Thoracic aorta (tissue), 2 donors: ENCODE data around the gene ZNF786. TPM values are rescaled to one million over a fixed set of nuclear protein-coding genes. Genes with fewer than 3 reads are reported as not detected.
"Not testable (repeated sequence)": the region's sequence is repeated elsewhere in the genome, so short reads cannot be mapped to it uniquely, and the experiment has no call there.

Experiments
- ATAC-seq: fragments of 150-250 bp; one replicate; pipeline ENCODE4 v1.8.0; 2017; ENCODE audit warnings: low read depth; ENCODE audit not compliant: insufficient number of reproducible peaks, low FRiP score
- DNase-seq: peaks from one replicate; pipeline ENCODE4 v3.0.0-alpha.2; 2020; ENCODE audit warnings: low spot score
- H3K27ac ChIP-seq, 2 donors: fragments of 200-600 bp; sonication (generic); 1 replicate in 1 of 2; 2 replicates in 1 of 2; pipeline ENCODE4 v1.5.1; 2016; ENCODE audit warnings: mild to moderate bottlenecking in 2 of 2, moderate library complexity in 2 of 2
- H3K27me3 ChIP-seq: fragments of 200-600 bp; sonication (generic); replicated peaks from 2 replicates; pipeline ENCODE4 v1.6.0; 2016; ENCODE audit warnings: mild to moderate bottlenecking; ENCODE audit not compliant: insufficient read depth
- H3K36me3 ChIP-seq: fragments of 200-600 bp; sonication (generic); one replicate; pipeline ENCODE4 v1.5.1; 2016
- H3K4me1 ChIP-seq, 2 donors: fragments of 200-600 bp; sonication (generic); 1 replicate in 1 of 2; 2 replicates in 1 of 2; pipeline versions ENCODE4 v1.5.1 to v1.6.0; 2016; ENCODE audit warnings: low read depth in 2 of 2, mild to moderate bottlenecking in 1 of 2; ENCODE audit not compliant: control insufficient read depth in 1 of 2
- H3K4me3 ChIP-seq: fragments of 200-600 bp; sonication (generic); 2 replicates; pipeline ENCODE4 v1.5.1; 2016; ENCODE audit warnings: mild to moderate bottlenecking
- H3K9me3 ChIP-seq: fragments of 200-600 bp; sonication (generic); 2 replicates; pipeline ENCODE4 v1.5.1; 2016
- total RNA-seq, 2 donors: library from RNA; depleted of rRNA; stranded (reverse); fragments of >200 nt; gene quantifications; one replicate each; pipeline versions ENCODE4 v1.1.0 to v1.2.3, GENCODE V29; 2016
- TF ChIP-seq, protein P1 (sequence below): fragments of 200-600 bp; sonication (generic); IDR thresholded peaks from one replicate; pipeline ENCODE4 v1.5.1; 2019; ENCODE audit warnings: antibody characterized with exemption

The ZNF786 gene
- total RNA-seq, 2 donors from 2014 or later: 9.2 to 11.4 TPM

DNA sequence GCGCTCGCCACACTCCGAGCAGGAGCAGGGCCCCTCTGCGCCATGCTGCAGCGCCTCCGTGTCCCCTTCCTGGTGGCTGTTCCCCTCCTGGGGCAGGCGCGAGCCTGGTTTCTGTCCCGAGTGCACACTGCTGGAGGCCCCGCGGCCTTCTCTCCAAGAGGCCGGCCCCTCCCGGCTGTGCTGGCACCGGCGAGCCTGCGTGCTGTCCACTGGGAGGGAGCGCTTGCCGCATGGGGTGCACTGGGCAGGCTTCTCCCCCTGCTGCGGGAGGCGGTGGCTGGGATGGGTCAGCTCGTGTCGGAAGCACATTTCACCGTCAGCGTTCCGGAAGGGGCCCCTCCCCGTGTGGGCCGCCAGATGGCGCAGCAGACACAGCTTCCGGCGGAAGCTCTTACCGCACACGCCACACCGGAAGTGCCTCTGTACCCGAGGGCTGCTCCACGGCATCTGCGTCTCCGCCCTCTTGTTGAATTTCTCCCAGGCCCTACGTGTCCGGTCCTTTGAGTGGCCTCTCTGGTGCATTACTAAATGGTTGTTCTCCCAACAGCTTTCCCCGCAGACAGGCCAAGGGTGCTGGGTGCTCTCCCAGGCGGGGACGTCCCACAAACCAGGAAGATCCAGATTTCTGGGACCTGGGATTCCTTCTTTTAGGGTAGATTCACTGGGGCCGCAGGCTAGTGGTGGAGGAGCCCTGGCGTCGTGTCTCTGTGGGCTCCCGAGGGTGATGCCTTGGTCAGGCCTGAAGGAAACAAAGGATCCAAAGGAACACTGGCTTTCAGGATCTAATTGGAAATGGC is 18.7 kb downstream of the ZNF786 start:
- TF ChIP-seq, protein P1, sequence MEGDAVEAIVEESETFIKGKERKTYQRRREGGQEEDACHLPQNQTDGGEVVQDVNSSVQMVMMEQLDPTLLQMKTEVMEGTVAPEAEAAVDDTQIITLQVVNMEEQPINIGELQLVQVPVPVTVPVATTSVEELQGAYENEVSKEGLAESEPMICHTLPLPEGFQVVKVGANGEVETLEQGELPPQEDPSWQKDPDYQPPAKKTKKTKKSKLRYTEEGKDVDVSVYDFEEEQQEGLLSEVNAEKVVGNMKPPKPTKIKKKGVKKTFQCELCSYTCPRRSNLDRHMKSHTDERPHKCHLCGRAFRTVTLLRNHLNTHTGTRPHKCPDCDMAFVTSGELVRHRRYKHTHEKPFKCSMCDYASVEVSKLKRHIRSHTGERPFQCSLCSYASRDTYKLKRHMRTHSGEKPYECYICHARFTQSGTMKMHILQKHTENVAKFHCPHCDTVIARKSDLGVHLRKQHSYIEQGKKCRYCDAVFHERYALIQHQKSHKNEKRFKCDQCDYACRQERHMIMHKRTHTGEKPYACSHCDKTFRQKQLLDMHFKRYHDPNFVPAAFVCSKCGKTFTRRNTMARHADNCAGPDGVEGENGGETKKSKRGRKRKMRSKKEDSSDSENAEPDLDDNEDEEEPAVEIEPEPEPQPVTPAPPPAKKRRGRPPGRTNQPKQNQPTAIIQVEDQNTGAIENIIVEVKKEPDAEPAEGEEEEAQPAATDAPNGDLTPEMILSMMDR: no peak
- Histone ChIP-seq H3K9me3 (no peaks in the 10 kb centered on the region), H3K4me1 (no peaks in the 10 kb centered on the region), H3K27ac (no peak overlapping the region), H3K27me3 (no peaks in the 10 kb centered on the region), H3K4me3 (no peak overlapping the region), H3K36me3 (peaks cover 22% of the 10 kb centered on the region)
- DNase-seq (no peak), ATAC-seq (no peak)

DNA sequence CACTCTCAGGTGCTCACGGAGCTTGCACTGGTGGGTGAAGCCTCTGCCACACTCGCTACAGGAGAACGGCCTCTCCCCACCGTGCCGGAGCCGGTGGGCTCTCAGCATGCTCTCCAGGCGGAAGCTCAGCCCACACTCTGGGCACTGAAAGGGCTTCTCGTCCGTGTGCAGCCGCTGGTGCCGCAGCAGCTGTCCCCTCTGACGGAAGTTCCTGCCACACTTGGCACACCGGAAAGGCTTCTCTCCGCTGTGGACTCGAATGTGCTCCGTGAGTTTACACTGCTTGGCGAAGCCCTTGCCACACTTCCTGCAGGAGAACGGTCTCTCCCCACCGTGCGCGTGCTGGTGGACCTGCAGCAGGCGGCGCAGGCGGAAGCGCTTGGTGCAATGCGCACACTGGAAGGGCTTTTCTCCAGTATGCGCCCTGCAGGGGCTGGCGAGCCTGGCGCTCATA is 19.3 kb downstream of the ZNF786 start:
- no peak overlapping the region for H3K4me3 ChIP-seq
- no peaks in the 10 kb centered on the region for H3K9me3 ChIP-seq
- TF ChIP-seq, protein P1: no peak
- H3K4me1 ChIP-seq: no peaks in the 10 kb centered on the region
- H3K27ac ChIP-seq: no peak overlapping the region
- ATAC-seq: no peak
- peaks cover 22% of the 10 kb centered on the region for H3K36me3 ChIP-seq
- no peaks in the 10 kb centered on the region for H3K27me3 ChIP-seq
- no peak for DNase-seq

DNA sequence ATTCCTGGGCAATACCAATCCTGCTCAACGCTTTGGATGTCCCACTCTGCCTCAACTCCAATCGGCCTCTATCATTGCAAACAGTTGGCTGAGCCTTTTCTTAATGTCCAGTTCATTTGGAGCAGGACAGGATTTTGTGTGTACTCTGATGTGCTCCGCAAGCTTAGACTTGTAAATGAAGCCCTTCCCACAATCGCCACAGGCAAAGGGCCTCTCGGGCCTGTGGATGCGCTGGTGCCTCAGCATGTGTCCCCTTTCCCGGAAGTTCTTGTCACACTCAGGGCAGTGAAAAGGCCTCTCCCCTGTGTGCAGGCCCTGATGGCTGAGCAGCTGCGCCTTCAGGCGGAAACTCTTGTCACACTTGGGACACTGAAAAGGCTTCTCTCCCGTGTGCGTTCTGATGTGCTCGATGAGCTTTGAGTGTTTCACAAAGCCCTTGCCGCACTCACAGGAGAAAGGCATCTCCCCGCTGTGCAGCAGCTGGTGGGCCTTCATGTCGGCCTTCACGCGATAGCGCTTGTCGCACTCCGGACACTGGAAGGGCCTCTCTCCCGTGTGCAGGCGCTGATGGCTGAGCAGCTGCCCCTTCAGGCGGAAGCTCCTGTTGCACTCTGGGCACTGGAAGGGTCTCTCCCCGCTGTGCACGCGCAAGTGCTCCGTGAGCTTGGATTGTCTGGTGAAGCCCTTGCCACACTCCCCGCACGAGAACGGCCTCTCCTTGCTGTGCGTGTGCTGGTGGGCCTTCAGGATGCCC is 20.0 kb downstream of the ZNF786 start:
- peaks cover 22% of the 10 kb centered on the region for H3K36me3 ChIP-seq
- H3K27ac ChIP-seq: no peak overlapping the region
- H3K4me1 ChIP-seq: no peaks in the 10 kb centered on the region
- DNase-seq (no peak), ATAC-seq (no peak)
- no peak overlapping the region for H3K4me3 ChIP-seq
- no peaks in the 10 kb centered on the region for H3K27me3 ChIP-seq
- no peaks in the 10 kb centered on the region for H3K9me3 ChIP-seq
- TF ChIP-seq, protein P1: no peak

DNA sequence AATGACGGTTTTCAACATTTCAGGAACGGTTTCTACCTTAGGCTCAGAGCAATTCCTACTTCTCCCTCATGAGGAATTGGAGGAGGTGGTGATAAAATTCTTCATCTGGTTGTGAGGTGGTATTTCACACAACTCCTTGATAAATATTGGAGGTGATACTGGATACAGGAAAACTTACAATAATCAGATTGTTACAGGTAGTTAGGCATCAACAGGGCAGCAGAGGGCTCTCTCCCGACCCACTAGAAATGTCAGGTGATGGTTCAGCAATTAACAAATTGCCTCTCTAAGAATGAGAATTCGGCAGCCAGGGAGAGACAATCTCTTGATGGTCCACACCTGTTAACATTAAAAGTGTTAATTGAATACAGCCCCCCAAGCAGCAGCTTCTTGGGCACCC is 22.6 kb downstream of the ZNF786 start:
- TF ChIP-seq, protein P1: no peak

DNA sequence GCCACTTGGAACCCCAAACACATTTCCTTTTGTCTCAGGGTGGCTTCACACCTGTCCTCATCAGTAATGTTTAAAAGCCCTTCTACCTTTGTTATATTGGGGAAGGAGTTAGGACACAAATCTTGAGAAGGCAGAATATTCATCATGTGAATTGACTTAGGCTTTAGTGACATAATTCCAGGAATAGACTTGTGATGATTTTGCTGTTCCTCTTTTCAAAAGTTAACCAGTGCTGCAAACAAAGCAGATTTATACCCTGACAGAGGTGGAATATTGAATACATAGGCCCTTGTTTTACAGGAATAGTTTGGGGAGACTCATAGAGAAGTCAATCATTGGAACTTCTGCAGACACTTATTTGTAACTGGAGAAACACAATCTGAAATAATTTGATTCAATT is 27.0 kb downstream of the ZNF786 start:
- H3K4me1 ChIP-seq: no peaks in the 10 kb centered on the region
- H3K4me3 ChIP-seq: no peak overlapping the region
- no peak overlapping the region for H3K27ac ChIP-seq
- TF ChIP-seq, protein P1: no peak
- H3K36me3 ChIP-seq: no peaks in the 10 kb centered on the region
- H3K27me3 ChIP-seq: no peaks in the 10 kb centered on the region
- ATAC-seq (no peak), DNase-seq (no peak)
- no peaks in the 10 kb centered on the region for H3K9me3 ChIP-seq

More for the DNA sequence above, 22.6 kb downstream of the ZNF786 start:
- ATAC-seq (no peak), DNase-seq (no peak)
- no peaks in the 10 kb centered on the region for H3K4me1 ChIP-seq
- H3K27me3 ChIP-seq: no peaks in the 10 kb centered on the region
- no peak overlapping the region for H3K4me3 ChIP-seq
- no peak overlapping the region for H3K27ac ChIP-seq
- peaks cover 22% of the 10 kb centered on the region for H3K36me3 ChIP-seq
- no peaks in the 10 kb centered on the region for H3K9me3 ChIP-seq

DNA sequence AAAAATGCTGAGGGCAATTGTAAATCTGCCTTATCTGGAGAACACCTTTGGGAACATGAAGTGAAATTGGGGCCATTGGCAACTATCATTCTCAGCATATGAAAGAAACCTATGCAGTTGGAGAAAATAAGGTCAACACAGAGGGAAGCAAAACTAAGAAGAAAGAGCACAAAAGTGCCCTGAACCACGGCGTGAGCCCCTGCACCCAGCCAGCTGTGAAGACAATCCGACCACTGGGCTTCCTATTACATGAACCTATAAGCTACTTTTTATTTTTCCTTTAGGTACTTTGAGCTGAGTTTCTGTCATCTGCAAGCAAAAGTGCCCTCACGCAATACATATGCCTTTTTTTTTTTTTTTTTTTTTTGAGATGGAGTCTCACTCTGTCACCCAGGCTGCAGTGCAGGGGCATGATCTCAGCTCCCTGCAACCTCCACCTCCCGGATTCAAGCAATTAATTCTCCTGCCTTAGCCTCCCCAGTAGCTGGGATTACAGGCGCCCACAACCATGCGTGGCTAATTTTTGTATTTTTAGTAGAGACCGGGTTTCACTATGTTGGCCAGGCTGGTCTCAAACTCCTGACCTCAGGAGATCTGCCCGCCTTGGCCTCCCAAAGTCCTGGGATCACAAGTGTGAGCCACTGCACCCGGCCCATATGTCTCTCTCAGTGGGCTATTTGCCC is 28.2 kb downstream of the ZNF786 start:
- not testable (repeated sequence) for H3K4me3 ChIP-seq, H3K27me3 ChIP-seq

More for the DNA sequence above, 28.2 kb downstream of the ZNF786 start:
- H3K36me3 ChIP-seq, H3K27ac ChIP-seq, DNase-seq, ATAC-seq, H3K4me1 ChIP-seq, H3K9me3 ChIP-seq: not testable (repeated sequence)
